Measurements from ENCODE around the gene C21orf91. TPM values are rescaled to one million over a fixed set of nuclear protein-coding genes. Genes with fewer than 3 reads are reported as not detected.

C21orf91 gene
- total RNA-seq, 6 experiments from 2014 or later, result 7.4 to 11.1 (median 9.0) TPM

DNA sequence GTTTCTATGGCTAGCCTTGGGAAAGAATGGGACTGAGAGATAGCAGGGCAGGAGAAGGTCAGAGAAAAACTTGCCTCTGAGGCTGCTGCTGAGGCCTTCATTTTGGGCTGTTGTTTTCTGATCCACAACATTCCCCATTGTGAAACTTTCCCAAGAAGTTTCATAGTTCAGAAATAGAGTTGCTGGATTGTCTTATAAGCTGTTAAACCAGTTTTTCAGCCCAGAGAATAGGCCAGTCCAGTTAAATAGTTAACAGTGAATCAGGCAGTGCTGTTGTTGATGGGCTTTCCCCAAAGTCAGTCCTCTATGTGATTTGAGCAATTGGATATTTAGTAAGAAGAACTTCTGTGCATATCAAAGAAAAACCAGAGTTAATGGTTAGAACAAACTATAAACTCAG is 77.0 kb downstream of the C21orf91 start:
- TF ChIP-seq, protein P1, sequence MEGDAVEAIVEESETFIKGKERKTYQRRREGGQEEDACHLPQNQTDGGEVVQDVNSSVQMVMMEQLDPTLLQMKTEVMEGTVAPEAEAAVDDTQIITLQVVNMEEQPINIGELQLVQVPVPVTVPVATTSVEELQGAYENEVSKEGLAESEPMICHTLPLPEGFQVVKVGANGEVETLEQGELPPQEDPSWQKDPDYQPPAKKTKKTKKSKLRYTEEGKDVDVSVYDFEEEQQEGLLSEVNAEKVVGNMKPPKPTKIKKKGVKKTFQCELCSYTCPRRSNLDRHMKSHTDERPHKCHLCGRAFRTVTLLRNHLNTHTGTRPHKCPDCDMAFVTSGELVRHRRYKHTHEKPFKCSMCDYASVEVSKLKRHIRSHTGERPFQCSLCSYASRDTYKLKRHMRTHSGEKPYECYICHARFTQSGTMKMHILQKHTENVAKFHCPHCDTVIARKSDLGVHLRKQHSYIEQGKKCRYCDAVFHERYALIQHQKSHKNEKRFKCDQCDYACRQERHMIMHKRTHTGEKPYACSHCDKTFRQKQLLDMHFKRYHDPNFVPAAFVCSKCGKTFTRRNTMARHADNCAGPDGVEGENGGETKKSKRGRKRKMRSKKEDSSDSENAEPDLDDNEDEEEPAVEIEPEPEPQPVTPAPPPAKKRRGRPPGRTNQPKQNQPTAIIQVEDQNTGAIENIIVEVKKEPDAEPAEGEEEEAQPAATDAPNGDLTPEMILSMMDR (IDR thresholded peaks at IDR 0.05), result no peak
- H3K36me3 Mint-ChIP-seq (ENCODE audit: low read depth), result no peaks in the 10 kb centered on the region
- peaks cover 3% of the 10 kb centered on the region for H3K27me3 Mint-ChIP-seq (ENCODE audit: insufficient read depth)
- no peak overlapping the region for H3K4me3 Mint-ChIP-seq
- no peak for DNase-seq
- no peaks in the 10 kb centered on the region for H3K4me1 Mint-ChIP-seq (ENCODE audit: low read depth)
- H3K27ac Mint-ChIP-seq, result no peak overlapping the region
- peaks cover 4% of the 10 kb centered on the region; the same call in 1 of the 2 replicates for H3K9me3 Mint-ChIP-seq

Other genes with a start within 250 kb of the C21orf91 start
- 10 to 100 TPM; 22.3 to 37.4 (median 35.1) TPM for gene BTG3, start 206.5 kb downstream of the C21orf91 start, total RNA-seq (2021; fragmentation: NEBNext Ultra II Directional; extraction: Animal tissue kit (Norgen Biotek cat#: 25700))

Data from HFFc6 (cell line).